HG03135 (cell line): ENCODE results near the gene PPP1R1A.

Experiments
- ATAC-seq: cut with Tn5 transposase; IDR thresholded peaks from one replicate; pipeline ENCODE4 v1.9.1; 2021; ENCODE audit warnings: mild to moderate bottlenecking, moderate library complexity; ENCODE audit not compliant: unreplicated experiment

PPP1R1A gene

GRCh38 chr12:54572881-54573280 is 15.6 kb downstream of the PPP1R1A start:
- ATAC-seq, result no peak

DNA sequence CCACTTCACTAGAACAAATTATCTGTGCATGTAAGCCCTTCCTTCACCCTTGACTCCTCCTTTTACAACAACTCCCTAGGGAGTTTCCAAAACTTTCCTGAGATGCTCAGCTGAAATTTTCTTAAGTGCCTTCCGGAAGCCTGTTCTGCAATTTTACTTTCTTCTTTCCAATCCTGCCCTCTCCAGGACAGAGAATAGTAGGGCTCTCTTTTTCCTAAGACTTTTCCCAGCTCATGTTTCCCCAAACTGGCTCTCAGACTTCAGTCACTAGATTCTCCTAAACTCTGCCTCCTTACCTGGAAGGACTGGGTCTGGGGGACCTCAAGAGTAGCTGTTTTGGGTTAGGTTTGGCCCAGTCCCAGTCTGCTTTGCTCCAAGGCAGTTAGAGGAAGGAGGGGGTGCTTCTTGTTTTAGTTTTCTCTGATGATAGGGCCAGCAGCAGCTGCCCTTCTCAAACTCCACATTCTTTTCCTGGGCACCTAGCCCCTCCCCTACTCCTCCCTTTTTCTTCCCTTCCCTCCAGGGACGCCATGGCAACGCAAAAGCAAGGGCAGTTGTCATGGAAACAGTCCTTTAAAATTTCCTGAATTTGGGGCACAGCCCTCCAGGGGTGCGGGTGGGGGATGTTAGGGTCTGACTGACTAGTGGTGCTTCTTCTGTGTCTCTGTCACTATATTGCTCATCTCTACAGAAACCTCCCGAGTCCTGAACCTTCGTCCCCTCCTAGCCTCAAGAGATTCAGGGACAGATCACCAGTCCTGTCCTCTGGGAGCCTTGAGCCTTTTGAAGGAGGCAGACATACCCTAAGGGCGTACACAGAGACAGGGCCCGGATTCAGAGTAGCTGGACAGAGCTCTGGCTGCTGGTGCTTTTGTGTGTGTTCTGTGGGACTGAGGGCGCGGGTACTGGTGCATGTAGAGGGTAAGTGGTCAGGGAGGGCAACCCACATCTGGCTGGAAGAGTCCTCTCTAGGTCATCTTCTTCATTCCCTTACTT is 17.0 kb downstream of the PPP1R1A start:
- no peak for ATAC-seq

DNA sequence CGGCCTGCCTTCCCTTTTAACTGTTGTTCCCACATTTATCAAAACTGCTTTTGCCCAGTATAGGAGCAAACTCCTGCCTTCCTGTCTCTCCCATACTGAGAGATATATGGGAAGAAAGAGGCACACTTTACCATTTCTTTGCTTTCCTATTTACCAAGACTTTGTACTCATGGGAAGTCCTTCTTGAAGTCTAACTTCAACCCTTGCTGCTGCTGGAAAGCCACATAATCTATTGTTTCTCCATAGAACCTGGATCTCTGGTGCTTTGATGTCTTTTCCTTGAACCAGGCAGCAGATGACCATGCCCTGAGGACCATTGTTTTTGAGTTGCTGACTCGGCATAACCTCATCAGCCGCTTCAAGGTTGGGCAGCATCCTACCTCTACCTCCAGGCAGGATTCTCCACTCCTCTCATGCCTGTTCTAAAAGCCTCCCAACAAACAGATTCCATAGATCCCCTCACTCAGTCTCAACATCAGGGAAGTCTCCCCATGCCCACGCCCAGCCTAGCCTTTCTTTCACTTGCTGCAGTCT is 18.4 kb downstream of the PPP1R1A start:
- no peak for ATAC-seq

DNA sequence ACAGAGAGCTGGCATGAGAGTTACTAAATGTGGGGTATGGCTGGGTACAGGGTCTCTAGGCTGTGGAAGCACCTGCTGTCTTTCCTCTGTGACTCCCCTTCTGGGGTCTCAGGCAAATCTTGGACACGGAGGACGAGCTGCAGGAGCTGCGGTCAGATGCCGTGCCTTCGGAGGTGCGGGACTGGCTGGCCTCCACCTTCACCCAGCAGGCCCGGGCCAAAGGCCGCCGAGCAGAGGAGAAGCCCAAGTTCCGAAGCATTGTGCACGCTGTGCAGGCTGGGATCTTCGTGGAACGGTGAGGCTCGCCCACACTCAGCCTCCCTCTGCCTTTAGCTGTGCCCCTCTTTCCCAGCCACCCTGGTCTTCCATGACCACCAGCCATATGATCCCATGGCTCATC is 19.4 kb downstream of the PPP1R1A start:
- no peak for ATAC-seq

GRCh38 chr12:54566792-54567191 is 21.7 kb downstream of the PPP1R1A start:
- no peak for ATAC-seq

DNA sequence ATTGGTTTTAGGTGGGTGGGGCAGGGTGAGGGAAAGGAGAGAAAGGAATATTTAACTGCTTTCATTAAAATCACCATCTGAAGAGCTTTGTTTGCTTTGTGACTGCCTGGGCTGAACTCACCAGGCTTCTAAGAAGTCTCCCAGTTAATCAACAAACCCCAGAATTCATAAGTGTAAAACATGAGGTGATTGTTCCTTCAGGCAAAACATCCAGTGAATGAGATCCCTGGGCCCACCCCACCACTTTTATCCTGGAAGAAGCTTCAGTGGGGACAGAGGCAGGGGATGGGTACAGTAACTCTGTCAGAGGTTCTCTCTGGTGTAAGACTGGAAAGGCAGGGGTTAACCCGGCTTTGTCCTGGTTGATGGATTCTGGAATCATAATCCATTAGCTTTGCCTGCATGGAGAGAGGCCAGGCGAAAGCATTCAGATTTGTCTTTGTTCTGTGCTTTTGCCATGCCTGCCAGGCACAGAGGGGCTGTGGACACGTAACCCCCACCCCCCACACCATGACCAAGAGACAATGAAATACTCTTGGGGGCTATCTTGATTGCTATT is 22.4 kb downstream of the PPP1R1A start:
- no peak for ATAC-seq

GRCh38 chr12:54565310-54565985 is 23.0 kb downstream of the PPP1R1A start:
- no peak for ATAC-seq

DNA sequence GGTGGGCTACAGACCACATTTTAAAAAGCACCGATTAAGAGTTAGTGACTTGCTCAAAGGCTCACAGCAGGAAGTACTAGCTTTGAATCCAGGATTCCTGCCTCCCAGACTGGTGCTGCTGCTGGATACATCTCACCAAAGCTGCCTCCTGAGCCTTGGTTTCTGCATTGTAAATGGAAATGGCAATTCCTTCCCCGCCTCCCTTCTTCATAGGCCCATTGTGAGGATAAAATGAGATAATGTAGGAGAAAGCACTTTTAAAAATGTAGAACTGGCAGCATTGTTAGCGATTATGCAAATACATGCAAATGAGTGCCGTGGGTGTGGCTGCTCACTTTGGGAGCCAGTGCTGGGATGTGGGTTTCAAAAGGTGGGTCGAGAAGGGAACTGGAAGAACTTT is 23.7 kb downstream of the PPP1R1A start:
- ATAC-seq, result no peak

- no peak for ATAC-seq
Measured at GRCh38 chr12:54563787-54564186, 24.7 kb downstream of the PPP1R1A start.

GRCh38 chr12:54562750-54563356 is 25.6 kb downstream of the PPP1R1A start:
- no peak for ATAC-seq

GRCh38 chr12:54561164-54561563 is 27.3 kb downstream of the PPP1R1A start:
- no peak for ATAC-seq

- ATAC-seq, result peak; percentile 99
Measured at GRCh38 chr12:54560374-54560858, 28.0 kb downstream of the PPP1R1A start.

DNA sequence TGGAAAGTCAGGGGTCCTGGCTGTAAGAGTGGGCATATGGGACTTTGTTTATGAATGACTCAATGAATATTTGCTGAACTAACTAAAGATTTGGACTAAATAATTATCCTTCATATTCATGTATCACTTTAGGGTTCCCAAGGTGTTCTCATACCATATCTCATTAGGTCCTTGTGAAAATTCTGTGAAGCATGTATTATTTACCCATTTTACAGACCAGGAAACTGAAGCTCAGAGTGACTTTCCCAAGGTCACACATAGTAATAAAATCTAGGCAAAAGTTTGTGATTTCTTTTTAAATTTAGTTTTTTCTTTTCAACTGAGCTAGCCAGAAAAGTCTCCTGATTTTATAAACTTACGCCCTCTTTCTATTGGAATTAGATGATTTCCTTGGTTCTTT is 29.7 kb downstream of the PPP1R1A start:
- ATAC-seq, result no peak

- no peak for ATAC-seq
Measured at GRCh38 chr12:54558311-54558710, 30.1 kb downstream of the PPP1R1A start.

DNA sequence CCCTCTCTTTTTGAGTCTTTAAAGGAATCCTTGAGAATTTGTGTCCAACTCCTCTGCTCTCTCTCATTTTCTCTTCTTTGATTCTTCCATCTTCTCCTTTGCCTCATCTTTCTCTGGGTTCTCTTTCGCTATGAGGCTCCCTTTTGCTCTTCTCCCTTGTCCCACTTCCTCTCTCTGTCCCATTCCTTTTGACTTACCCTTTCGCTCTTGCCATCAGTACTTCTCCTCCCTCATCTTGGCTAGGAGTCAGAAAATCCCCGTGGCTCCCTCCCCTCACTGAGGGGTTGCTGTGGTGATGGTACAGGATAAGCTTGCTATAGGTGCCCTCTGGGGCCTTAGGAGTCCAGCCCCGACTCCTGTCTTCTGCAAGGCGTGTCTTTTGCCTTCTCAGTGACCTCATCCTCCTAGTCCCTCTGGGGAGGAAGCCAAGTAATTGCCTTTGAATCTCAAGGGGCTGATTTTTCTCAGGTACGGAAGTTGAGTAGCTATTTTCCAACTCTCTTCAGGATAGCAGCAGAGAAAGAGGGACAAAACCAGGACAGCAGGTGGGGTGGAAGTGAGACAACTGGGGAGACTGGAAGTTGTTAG is 32.7 kb downstream of the PPP1R1A start:
- ATAC-seq, result no peak

DNA sequence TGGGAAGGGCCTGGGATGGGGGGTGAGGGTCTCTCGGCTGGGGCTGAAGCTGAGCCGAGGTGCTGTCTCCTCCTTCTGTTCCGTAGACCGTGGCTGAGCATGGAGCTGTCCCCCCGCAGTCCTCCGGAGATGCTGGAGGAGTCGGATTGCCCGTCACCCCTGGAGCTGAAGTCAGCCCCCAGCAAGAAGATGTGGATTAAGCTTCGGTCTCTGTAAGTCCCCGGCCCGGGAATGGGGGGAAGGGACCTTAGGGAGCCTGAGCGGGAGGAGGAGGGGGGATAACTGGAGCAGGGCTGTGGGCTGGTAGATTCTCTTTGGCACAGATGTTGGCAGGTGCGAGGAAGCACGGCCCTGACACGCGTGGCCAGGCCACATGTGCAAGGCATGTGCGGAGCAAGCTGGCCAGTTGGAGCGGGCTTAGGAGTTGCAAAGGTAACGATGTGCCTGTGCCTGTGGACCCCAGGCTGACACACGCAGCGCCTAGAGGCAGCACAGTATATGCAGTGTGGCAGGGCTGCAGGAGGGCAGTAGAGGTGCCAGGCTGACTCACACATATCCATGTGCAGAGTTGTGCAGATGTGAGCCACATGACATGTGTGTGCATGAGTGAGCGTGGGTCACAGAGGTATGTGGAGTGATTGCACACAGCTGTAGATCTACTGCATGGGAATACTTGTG is 38.5 kb downstream of the PPP1R1A start:
- ATAC-seq, result no peak

- ATAC-seq, result no peak
Measured at GRCh38 chr12:54546511-54546910, 41.9 kb downstream of the PPP1R1A start.

- no peak for ATAC-seq
Measured at GRCh38 chr12:54544743-54545142, 43.7 kb downstream of the PPP1R1A start.

DNA sequence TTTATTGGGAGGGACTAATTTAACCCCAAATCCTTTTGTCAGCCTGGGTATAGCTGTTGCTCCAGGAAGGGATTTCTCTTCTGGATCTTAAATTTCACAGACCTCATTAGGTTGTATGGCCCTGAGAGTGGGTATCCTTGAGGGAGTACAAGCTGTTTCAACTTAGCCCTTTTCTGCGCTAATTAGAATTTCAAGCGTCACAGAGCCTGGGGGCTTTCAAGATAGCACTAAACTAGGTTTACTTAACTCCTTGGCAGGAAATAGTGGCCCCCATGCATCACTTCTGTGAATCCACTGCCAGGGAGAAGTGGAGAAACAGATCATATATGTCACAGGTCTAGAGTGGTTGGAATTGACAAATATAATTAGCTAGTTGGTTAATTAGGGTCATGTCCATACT is 44.9 kb downstream of the PPP1R1A start:
- ATAC-seq, result no peak

- no peak for ATAC-seq
Measured at GRCh38 chr12:54541751-54542290, 46.6 kb downstream of the PPP1R1A start.
